Gastrocnemius medialis (tissue), 4 donors: ENCODE measurements around the gene KCNIP1.

Source experiments
- CTCF ChIP-seq, 5 experiments: fragments of 450-650 bp in 3 of 5; fragments of 200-600 bp in 2 of 5; sonication (generic) in 2 of 5; IDR thresholded peaks in 4 of 5; conservative IDR thresholded peaks in 1 of 5; 1 replicate in 4 of 5; 2 replicates in 1 of 5; pipeline ENCODE4 v1.5.1; 2016 to 2019; ENCODE audit warnings: antibody characterized with exemption in 5 of 5, mild to moderate bottlenecking in 3 of 5, moderate library complexity in 3 of 5
- POLR2A ChIP-seq, 2 donors: fragments of 450-650 bp; IDR thresholded peaks; one replicate each; pipeline ENCODE4 v1.6.1; 2017; ENCODE audit warnings: antibody characterized with exemption in 2 of 2, mild to moderate bottlenecking in 2 of 2, moderate library complexity in 2 of 2

- TF ChIP-seq POLR2A (IDR thresholded peaks at IDR 0.05) (no peak), CTCF (IDR thresholded peaks at IDR 0.05 in 4 of 5, conservative IDR thresholded peaks at IDR 0.05 in 1 of 5) (no peak)
These were observed 25.9 kb upstream of the KCNIP1 start for GRCh38 chr5:170477906-170478305.
